ENCODE data around the gene HJURP.

The HJURP gene

GRCh38 chr2:233848276-233848675 is 6.1 kb downstream of the HJURP start:
- DNase-seq: no peak

DNA sequence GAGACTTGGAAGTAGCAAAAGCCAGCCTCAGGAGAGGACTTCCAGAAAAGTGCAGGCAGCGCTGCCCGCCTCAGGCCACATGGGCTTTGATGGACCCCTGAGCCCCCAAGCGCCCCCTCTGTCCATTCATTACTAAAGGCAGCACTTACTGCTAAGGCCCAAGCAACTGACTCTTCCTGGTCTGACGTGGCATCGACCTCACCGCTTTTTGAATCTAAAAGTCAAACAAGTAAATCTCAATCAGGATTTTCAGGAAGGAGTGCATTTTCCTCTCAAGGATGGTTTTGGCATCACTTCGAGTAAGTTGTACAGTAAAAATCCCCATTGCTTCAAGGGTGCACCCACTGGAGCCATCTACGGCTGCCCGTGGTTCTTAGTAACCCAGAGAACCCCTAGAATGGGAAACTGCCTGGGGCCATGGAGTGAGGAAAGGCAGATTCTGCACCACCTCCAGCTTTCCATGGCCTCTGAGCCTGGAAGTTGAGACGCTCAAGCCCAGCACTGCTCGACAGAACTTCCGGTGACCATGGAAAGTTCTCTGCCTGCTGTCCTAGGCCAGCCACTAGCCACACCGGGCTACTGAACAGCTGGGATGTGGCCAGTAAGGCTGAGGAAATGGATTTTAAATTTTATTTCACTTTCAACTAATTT is 7.0 kb downstream of the HJURP start:
- no peak for DNase-seq

DNA sequence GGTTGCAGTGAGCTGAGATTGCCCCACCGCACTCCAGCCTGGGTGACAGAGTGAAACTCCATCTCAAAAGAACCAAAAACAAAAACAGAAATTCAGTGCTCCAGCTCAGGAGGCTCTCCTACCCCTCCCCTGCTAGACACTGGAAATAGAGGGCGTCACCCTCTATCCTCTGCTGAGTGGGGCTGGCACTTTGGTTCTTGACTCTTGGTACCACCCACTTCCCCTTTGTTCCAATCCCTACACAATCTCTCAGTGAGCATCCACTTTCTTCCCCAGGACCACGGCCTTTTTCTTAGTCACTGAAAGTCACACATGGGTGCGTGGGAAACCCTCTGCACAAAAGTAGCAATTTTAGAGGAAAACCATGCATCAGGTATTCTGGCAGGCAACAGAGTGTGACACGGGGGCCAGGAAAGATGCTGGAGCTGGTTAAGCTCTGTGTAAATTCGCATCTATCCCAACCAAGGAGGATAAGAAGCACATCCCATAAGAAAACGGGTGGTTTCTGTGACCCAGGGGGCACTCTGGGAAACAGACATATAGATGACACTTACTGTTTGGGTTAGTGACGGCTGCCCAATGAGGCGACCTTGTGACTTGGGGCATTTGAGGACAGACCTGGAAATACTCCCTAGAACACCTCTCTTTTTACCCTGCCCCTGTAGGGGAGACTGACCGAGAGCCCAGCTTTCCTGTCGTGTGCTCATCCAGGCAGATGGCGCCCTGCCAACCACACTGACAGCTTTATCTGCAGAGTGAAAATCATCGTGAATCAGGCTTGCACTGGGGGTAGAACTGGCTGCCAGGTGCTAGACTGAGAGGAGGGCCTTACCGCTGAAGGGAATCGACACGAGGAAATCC is 7.7 kb downstream of the HJURP start:
- no peak for DNase-seq

GRCh38 chr2:233845301-233846060 is 8.9 kb downstream of the HJURP start:
- no peak for DNase-seq

GRCh38 chr2:233844836-233845235 is 9.5 kb downstream of the HJURP start:
- DNase-seq: no peak

GRCh38 chr2:233844064-233844807 is 10.1 kb downstream of the HJURP start:
- DNase-seq: no peak

DNA sequence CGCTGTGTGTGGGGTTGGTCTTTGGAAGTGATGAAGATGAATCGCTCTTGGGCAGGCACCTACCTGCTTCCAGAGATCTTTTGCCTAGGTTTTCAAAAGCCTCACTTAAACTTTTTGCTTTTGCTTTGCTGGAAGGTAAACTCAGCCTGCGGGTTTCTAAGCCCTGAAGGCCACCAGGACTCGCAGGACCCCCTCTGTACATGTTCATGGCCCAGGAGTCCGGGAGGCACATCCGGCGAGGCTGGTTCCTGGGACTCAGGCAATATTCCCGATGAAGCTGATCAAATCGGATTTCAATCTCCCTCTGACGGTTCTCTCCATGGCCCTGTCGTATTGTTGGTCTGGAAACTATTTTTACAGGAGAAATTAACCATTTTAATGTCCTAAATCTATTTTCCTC is 13.2 kb downstream of the HJURP start:
- DNase-seq: no peak

- no peak for DNase-seq
Observed at GRCh38 chr2:233840520-233840919, 13.8 kb downstream of the HJURP start.

DNA sequence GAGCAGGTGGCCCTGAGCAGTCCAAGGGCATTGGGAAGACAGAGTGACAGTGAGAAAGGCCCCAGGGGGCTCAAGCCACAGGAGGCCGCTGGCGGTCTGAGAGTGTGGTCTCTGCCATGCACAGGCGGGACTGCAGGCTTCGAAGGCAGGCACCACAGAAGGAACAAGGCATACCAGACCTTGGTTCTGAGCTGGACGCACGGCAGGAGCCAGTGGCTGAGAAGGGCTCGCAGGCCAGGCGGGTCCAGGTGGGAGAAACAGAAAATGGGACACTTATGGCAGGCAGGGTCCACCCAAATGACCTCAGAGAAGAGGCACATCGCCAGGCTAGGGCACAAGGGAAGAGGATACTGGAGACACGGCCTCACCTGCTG is 14.9 kb downstream of the HJURP start:
- no peak for DNase-seq

- no peak for DNase-seq
Observed at GRCh38 chr2:233838726-233839446, 15.4 kb downstream of the HJURP start.

DNA sequence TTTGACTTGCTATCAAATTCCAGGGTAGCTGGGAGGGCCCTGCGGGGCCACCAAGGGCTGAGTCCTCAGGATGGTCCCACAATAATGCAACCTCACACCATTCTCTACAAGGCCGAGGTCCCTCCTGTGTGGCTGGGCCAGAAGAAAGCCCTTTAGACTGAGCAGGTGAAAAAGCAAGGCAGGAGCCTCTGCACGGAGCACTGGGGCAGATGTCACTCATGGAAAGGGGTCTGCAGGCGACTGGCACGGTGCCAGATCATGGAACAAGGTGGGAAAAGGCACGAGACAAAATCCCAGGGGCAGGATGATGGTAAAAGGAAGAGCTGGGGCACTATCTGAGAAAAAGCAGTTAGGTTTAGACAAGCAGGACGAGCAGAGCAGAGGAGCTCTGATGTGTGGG is 16.1 kb downstream of the HJURP start:
- no peak for DNase-seq

- DNase-seq: no peak
Observed at GRCh38 chr2:233837694-233838229, 16.6 kb downstream of the HJURP start.

- no peak for DNase-seq
Observed at GRCh38 chr2:233836359-233836758, 18.0 kb downstream of the HJURP start.

- DNase-seq: no peak
Observed at GRCh38 chr2:233835230-233836186, 18.8 kb downstream of the HJURP start.

GRCh38 chr2:233833345-233833744 is 21.0 kb downstream of the HJURP start:
- DNase-seq: no peak

DNA sequence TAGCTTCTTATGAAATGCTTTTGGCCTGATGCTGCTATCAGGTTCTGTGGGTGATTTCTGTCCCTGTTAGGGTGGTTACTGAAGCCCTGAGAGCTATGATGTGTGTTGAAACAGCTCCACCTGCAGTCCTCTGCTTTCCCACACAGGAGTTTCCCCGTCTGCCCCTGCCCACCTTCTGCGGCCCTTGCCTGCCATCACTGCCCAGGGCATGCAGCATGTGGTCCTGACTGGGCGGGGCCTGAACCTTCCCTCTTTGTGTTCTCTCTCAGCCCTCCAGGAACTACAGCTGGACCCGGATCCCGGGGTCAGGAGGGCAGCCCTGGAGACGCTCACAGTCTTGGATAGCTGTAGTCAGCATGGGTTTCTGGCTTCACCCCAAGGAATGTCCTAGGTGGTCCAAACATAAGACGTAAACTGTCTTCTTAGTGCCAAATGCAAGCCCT is 21.4 kb downstream of the HJURP start:
- DNase-seq: no peak

DNA sequence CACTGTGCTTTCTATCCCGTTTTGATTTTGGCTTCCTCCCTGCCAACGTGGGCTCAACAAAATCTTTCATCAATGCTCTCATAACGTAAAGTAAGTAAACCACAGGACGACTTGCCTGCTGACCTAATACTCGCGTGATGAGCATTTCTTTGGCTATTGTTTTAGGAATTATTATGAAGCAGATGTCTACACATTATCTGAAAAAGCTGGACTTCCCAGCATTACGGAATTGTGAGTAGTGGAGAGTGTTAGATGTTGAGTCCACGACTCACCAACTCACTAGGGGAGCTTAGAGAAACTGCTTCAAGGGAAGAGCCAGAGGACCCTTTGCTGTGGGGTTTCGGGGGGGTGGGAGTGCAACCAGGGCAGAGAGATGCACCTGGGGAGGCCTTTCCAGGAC is 21.9 kb downstream of the HJURP start:
- no peak for DNase-seq

GRCh38 chr2:233831861-233832260 is 22.5 kb downstream of the HJURP start:
- no peak for DNase-seq

DNA sequence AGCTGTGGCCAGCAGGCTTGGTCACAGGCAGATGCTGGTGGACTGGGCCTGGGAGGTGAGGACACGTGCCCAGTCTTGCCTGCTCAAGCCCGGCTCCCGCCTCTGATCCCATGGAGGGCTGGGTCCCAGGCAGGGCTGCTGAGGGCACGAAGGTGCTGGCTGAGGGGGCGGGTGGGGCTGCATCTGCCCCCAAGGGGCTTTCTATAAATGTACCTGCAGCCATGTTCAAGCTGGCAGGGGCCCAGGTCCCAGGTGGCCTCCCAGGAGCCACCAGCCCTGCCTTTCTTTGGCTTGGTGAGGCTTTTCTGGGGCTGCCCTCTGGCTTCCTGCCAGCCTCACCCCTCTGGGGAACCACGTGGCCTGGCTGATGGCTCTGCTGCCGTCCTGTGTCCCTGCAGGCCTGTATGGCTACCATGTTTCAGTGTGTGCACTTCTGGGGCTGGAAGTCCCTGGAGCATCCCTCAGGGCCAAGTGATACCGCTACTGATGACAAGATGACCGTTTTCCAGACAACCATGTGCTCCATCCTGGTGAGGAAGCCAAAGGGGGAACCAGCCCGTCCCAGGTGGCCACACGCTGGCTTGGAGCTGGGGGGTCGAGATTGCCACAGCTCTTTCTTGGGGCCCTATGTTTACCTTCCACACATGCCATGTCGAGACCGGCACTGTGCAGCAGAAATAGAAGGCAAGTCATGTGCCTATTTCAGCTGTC is 23.2 kb downstream of the HJURP start:
- no peak for DNase-seq

Measured in activated T-cell treated with anti-CD3 and anti-CD28 coated beads, Interleukin-2, amount 50 U/mL, for 1 hour (primary cell).